ENCODE measurements around the gene XPR1. TPM values are rescaled to one million over a fixed set of nuclear protein-coding genes. Genes with fewer than 3 reads are reported as not detected.

XPR1 gene
- total RNA-seq, 4 donors from 2014 or later, result 10.0 to 29.7 (median 26.2) TPM

- intact Hi-C loops (cut with DNase I; ENCODE audit: low total_unique reads), result no loop called here
- TF ChIP-seq POLR2A (IDR thresholded peaks at IDR 0.05), result no peak
- TF ChIP-seq CTCF (IDR thresholded peaks at IDR 0.05), result no peak
- no peaks in the 10 kb centered on the region for H3K36me3 ChIP-seq
Observed at GRCh38 chr1:180778782-180779398, 147.1 kb downstream of the XPR1 start.

GRCh38 chr1:180779584-180779983 lies 147.8 kb downstream of the XPR1 start:
- DNase-seq, result no peak
- Histone ChIP-seq H3K4me3 (no peak overlapping the region), H3K27ac (no peak overlapping the region), H3K27me3 (no peaks in the 10 kb centered on the region), H3K9me3 (no peaks in the 10 kb centered on the region), H3K4me1 (no peaks in the 10 kb centered on the region), H3K36me3 (no peaks in the 10 kb centered on the region)
- intact Hi-C loops (cut with DNase I; ENCODE audit: low total_unique reads), result no loop called here
- TF ChIP-seq POLR2A (IDR thresholded peaks at IDR 0.05) (no peak), CTCF (IDR thresholded peaks at IDR 0.05) (no peak)

More at GRCh38 chr1:180778782-180779398, 147.1 kb downstream of the XPR1 start:
- Histone ChIP-seq H3K9me3 (no peaks in the 10 kb centered on the region), H3K27me3 (no peaks in the 10 kb centered on the region), H3K27ac (no peak overlapping the region), H3K4me1 (no peaks in the 10 kb centered on the region), H3K4me3 (no peak overlapping the region)
- no peak for DNase-seq

GRCh38 chr1:180781718-180782117 lies 149.9 kb downstream of the XPR1 start:
- H3K4me3 ChIP-seq, result no peak overlapping the region
- H3K36me3 ChIP-seq, result no peaks in the 10 kb centered on the region
- no peak overlapping the region for H3K27ac ChIP-seq
- no peak for DNase-seq
- H3K4me1 ChIP-seq, result no peaks in the 10 kb centered on the region
- no peaks in the 10 kb centered on the region for H3K27me3 ChIP-seq
- no peaks in the 10 kb centered on the region for H3K9me3 ChIP-seq
- intact Hi-C loops (cut with DNase I; ENCODE audit: low total_unique reads), result no loop called here
- TF ChIP-seq POLR2A (IDR thresholded peaks at IDR 0.05) (no peak), CTCF (IDR thresholded peaks at IDR 0.05) (no peak)

GRCh38 chr1:180785291-180785690 lies 153.5 kb downstream of the XPR1 start:
- H3K27me3 ChIP-seq, result no peaks in the 10 kb centered on the region
- intact Hi-C loops (cut with DNase I; ENCODE audit: low total_unique reads), result no loop called here
- H3K4me1 ChIP-seq, result no peaks in the 10 kb centered on the region
- no peak overlapping the region for H3K27ac ChIP-seq
- no peak for TF ChIP-seq CTCF (IDR thresholded peaks at IDR 0.05)
- no peak for TF ChIP-seq POLR2A (IDR thresholded peaks at IDR 0.05)
- no peaks in the 10 kb centered on the region for H3K9me3 ChIP-seq
- H3K36me3 ChIP-seq, result no peaks in the 10 kb centered on the region
- no peak overlapping the region for H3K4me3 ChIP-seq
- no peak for DNase-seq

- TF ChIP-seq CTCF (IDR thresholded peaks at IDR 0.05), result no peak
- no peak for TF ChIP-seq POLR2A (IDR thresholded peaks at IDR 0.05)
- no peaks in the 10 kb centered on the region for H3K36me3 ChIP-seq
- no peaks in the 10 kb centered on the region for H3K9me3 ChIP-seq
- no peak for DNase-seq
- H3K27ac ChIP-seq, result no peak overlapping the region
- no peaks in the 10 kb centered on the region for H3K27me3 ChIP-seq
- intact Hi-C loops (cut with DNase I; ENCODE audit: low total_unique reads), result no loop called here
- no peak overlapping the region for H3K4me3 ChIP-seq
- no peaks in the 10 kb centered on the region for H3K4me1 ChIP-seq
Observed at GRCh38 chr1:180785887-180786286, 154.1 kb downstream of the XPR1 start.

Measured in uterus (tissue), 4 donors.